K562 (cell line): Measurements from ENCODE around the gene DDX41. TPM values are rescaled to one million over a fixed set of nuclear protein-coding genes. Genes with fewer than 3 reads are reported as not detected.

Experiments
- CAMTA2 ChIP-seq: fragments of 250-450 bp; sonication (Bioruptor Pico); conservative IDR thresholded peaks from 2 replicates; pipeline ENCODE4 v1.5.1; 2022
- CBX8 ChIP-seq: fragments of 200-600 bp; sonication (generic); IDR thresholded peaks from 2 replicates; pipeline ENCODE4 v1.6.1; 2012; ENCODE audit warnings: borderline replicate concordance, mixed run types, low read depth, mild to moderate bottlenecking, moderate library complexity, mixed read lengths, low read length, control low read depth, inconsistent platforms; ENCODE audit not compliant: poor library complexity, severe bottlenecking; ENCODE audit errors: extremely low read depth
- CHCHD3 ChIP-seq: fragments of 250-450 bp; sonication (Bioruptor Pico); IDR thresholded peaks from 2 replicates; pipeline ENCODE4 v2.1.2; 2022; ENCODE audit warnings: mild to moderate bottlenecking
- E2F8 ChIP-seq: fragments of 450-650 bp; IDR thresholded peaks from 2 replicates; pipeline ENCODE4 v1.7.1; 2018; ENCODE audit warnings: mild to moderate bottlenecking, low read depth; ENCODE audit not compliant: partially characterized antibody
- HMBOX1 ChIP-seq: sonication (generic); IDR thresholded peaks from 2 replicates; pipeline ENCODE4 v1.6.1; 2016
- IFI16 ChIP-seq: fragments of 250-450 bp; sonication (Bioruptor Pico); IDR thresholded peaks from 2 replicates; pipeline ENCODE4 v2.1.2; 2022; ENCODE audit warnings: mild to moderate bottlenecking, inconsistent platforms
- KDM2B ChIP-seq: fragments of 250-450 bp; sonication (Bioruptor Pico); IDR thresholded peaks from 2 replicates; pipeline ENCODE4 v1.8.0; 2021; ENCODE audit warnings: mild to moderate bottlenecking, moderate library complexity
- MBD2 ChIP-seq: sonication (generic); IDR thresholded peaks from 2 replicates; pipeline ENCODE4 v1.6.1; 2016; ENCODE audit warnings: low read depth, borderline replicate concordance
- MXD1 ChIP-seq: fragments of 250-450 bp; sonication (Bioruptor Pico); IDR thresholded peaks from 2 replicates; pipeline ENCODE4 v1.8.0; 2021; ENCODE audit warnings: borderline replicate concordance, mild to moderate bottlenecking, moderate library complexity; ENCODE audit not compliant: poor library complexity, severe bottlenecking
- NCOA6 ChIP-seq: fragments of 450-650 bp; IDR thresholded peaks from 2 replicates; pipeline ENCODE4 v1.6.1; 2017; ENCODE audit warnings: mild to moderate bottlenecking
- NFE2L1 ChIP-seq: fragments of 450-650 bp; IDR thresholded peaks from 2 replicates; pipeline ENCODE4 v1.6.1; 2016; ENCODE audit warnings: missing genetic modification characterization, low read depth, mild to moderate bottlenecking, missing compliant biosample characterization, moderate library complexity, borderline replicate concordance
- NR2C1 ChIP-seq, 2 experiments: fragments of 450-650 bp; IDR thresholded peaks; 2 replicates each; pipeline ENCODE4 v1.6.1; 2017; ENCODE audit warnings: mild to moderate bottlenecking in 2 of 2, antibody characterized with exemption in 1 of 2, inconsistent platforms in 1 of 2, missing compliant biosample characterization in 1 of 2, missing genetic modification characterization in 1 of 2
- SAFB2 ChIP-seq: fragments of 200-400 bp; formaldehyde crosslinking; IDR thresholded peaks from 2 replicates; pipeline ENCODE4 v1.6.1; 2018; ENCODE audit warnings: borderline replicate concordance, low read length, low read depth, moderate library complexity; ENCODE audit not compliant: severe bottlenecking
- SMARCE1 ChIP-seq: fragments of 450-650 bp; IDR thresholded peaks from 2 replicates; pipeline ENCODE4 v1.7.1; 2016; ENCODE audit warnings: mild to moderate bottlenecking
- SREBF1 ChIP-seq: fragments of 150-350 bp; IDR thresholded peaks from 2 replicates; pipeline ENCODE4 v1.6.1; 2014; ENCODE audit warnings: antibody characterized with exemption, low read depth, low read length, borderline replicate concordance
- TRIM28 ChIP-seq: fragments of 450-650 bp; IDR thresholded peaks from 2 replicates; pipeline ENCODE4 v1.6.1; 2017
- TSHZ1 ChIP-seq: fragments of 250-450 bp; sonication (Bioruptor Pico); IDR thresholded peaks from 2 replicates; pipeline ENCODE4 v1.4.0; 2020; ENCODE audit warnings: mild to moderate bottlenecking, moderate library complexity
- ZNF217 ChIP-seq: sonication (generic); formaldehyde crosslinking; IDR thresholded peaks from 2 replicates; pipeline ENCODE4 v1.8.0; 2022; ENCODE audit warnings: mild to moderate bottlenecking, missing genetic modification reagents
- ZNF384 ChIP-seq: IDR thresholded peaks from 2 replicates; pipeline ENCODE4 v1.6.1; 2012; ENCODE audit warnings: low read depth, low read length, improper control_type of control experiment
- polyA plus RNA-seq, 8 experiments: library from polyadenylated mRNA; depleted of rRNA in 4 of 8; stranded (reverse) in 5 of 8; unstranded in 3 of 8; fragments of >200 nt; fragmentation: Nextera tagmentation in 2 of 8; fragmentation: Illumina TruSeq in 1 of 8; extraction: Ambion mirVana in 2 of 8; extraction: Trizol in 1 of 8; gene quantifications; 2 replicates each; pipeline versions ENCODE4 v1.2.1 to v1.2.3, GENCODE V29; 2011 to 2014; ENCODE audit warnings: inconsistent platforms in 1 of 8, missing spikeins in 1 of 8
- total RNA-seq, 7 experiments: library from RNA; depleted of rRNA in 6 of 7; stranded (reverse); fragments of >200 nt in 6 of 7; fragmentation: Illumina TruSeq in 2 of 7; extraction: Trizol in 2 of 7; gene quantifications; 2 replicates each; pipeline versions ENCODE4 v1.2.1 to v1.2.3, GENCODE V29; 2011 to 2021; ENCODE audit warnings: low replicate concordance in 1 of 7

The DDX41 gene
- total and polyA plus RNA-seq, 9 of the 15 experiments (the other 6 are each of a cell fraction or from before 2014, with no cell fraction given) = 38.2 to 284 (median 116) TPM

- peak; percentile 51 for TF ChIP-seq E2F8
- no peak for TF ChIP-seq ZNF217
- TF ChIP-seq SMARCE1 = no peak
- no peak for TF ChIP-seq SAFB2
- TF ChIP-seq NR2C1 (IDR thresholded peaks at IDR 0.05) = peak; percentile 98
- peak; percentile 99 for TF ChIP-seq NR2C1 (tag; IDR thresholded peaks at IDR 0.05)
- TF ChIP-seq NFE2L1 (tag) = no peak
- TF ChIP-seq KDM2B (CRISPR knock-in tag) = no peak
- TF ChIP-seq IFI16 (CRISPR knock-in tag) = no peak
- no peak for TF ChIP-seq CHCHD3
- TF ChIP-seq TSHZ1 (CRISPR knock-in tag) = no peak
- no peak for TF ChIP-seq HMBOX1
- TF ChIP-seq SREBF1 = no peak
- TF ChIP-seq TRIM28 = no peak
- no peak for TF ChIP-seq CAMTA2 (CRISPR knock-in tag)
- no peak for TF ChIP-seq NCOA6
- TF ChIP-seq MBD2 = peak; percentile 36; the same call in 1 of the 2 replicates
- TF ChIP-seq MXD1 = no peak
- TF ChIP-seq CBX8 = no peak
- peak; percentile 25; the same call in 1 of the 2 replicates for TF ChIP-seq ZNF384
Measured at GRCh38 chr5:177554474-177555111, 37.8 kb upstream of the DDX41 start, which contains the start of gene FAM193B (continued).
